Rectal smooth muscle tissue (tissue), 1 donor: ENCODE measurements around the gene TNP2.

Experiments
- H3K27ac ChIP-seq: one replicate; pipeline ENCODE4 v1.7.0; 2013; ENCODE audit warnings: low read depth, low read length, inconsistent platforms
- H3K27me3 ChIP-seq: one replicate; pipeline ENCODE4 v1.7.0; 2013; ENCODE audit warnings: low read length; ENCODE audit not compliant: control insufficient read depth, insufficient read depth
- H3K36me3 ChIP-seq: one replicate; pipeline ENCODE4 v1.7.0; 2013; ENCODE audit warnings: low read length; ENCODE audit not compliant: control insufficient read depth, insufficient read depth
- H3K4me1 ChIP-seq: one replicate; pipeline ENCODE4 v1.7.0; 2013; ENCODE audit warnings: low read length; ENCODE audit not compliant: control insufficient read depth, insufficient read depth
- H3K4me3 ChIP-seq: one replicate; pipeline ENCODE4 v1.7.0; 2013; ENCODE audit warnings: low read length
- H3K9ac ChIP-seq: one replicate; pipeline ENCODE4 v1.7.0; 2013; ENCODE audit warnings: low read length

The TNP2 gene

GRCh38 chr16:11270602-11271162 is 1.6 kb upstream of the TNP2 start:
- no peaks in the 10 kb centered on the region for H3K36me3 ChIP-seq

GRCh38 chr16:11265124-11265523 is 4.0 kb downstream of the TNP2 start:
- no peak overlapping the region for H3K4me3 ChIP-seq
- no peaks in the 10 kb centered on the region for H3K4me1 ChIP-seq
- no peaks in the 10 kb centered on the region for H3K27me3 ChIP-seq
- H3K36me3 ChIP-seq, result no peaks in the 10 kb centered on the region
- H3K9ac ChIP-seq, result no peak overlapping the region
- H3K27ac ChIP-seq, result no peak overlapping the region

More at GRCh38 chr16:11270602-11271162, 1.6 kb upstream of the TNP2 start:
- no peak overlapping the region for H3K9ac ChIP-seq
- no peak overlapping the region for H3K4me3 ChIP-seq
- no peaks in the 10 kb centered on the region for H3K4me1 ChIP-seq
- no peaks in the 10 kb centered on the region for H3K27me3 ChIP-seq
- no peak overlapping the region for H3K27ac ChIP-seq

GRCh38 chr16:11264155-11264832 is 4.8 kb downstream of the TNP2 start:
- Histone ChIP-seq H3K4me1 (no peaks in the 10 kb centered on the region), H3K4me3 (no peak overlapping the region), H3K27me3 (no peaks in the 10 kb centered on the region), H3K27ac (no peak overlapping the region), H3K9ac (no peak overlapping the region), H3K36me3 (no peaks in the 10 kb centered on the region)

DNA sequence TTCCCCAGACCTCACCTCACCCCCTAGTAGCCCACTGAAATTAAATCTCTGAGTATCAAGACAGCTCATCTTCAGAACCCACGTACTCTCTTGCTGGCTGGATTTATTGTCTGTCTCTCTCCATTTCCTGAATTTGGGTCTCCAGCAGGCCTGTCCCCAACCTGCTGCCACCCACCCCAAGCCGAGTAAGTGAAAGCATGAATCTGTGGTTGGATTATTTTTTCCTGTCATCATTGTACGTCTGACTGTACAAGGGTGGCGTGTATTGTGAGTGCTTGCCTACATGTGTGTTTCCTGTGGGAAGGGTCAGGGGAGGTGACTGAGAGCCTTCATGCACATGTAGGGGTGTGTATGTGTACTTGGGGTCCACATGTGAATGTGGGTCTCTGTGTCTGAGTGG is 5.4 kb downstream of the TNP2 start:
- H3K36me3 ChIP-seq, result no peaks in the 10 kb centered on the region
- no peak overlapping the region for H3K27ac ChIP-seq
- no peak overlapping the region for H3K9ac ChIP-seq
- H3K27me3 ChIP-seq, result no peaks in the 10 kb centered on the region
- no peak overlapping the region for H3K4me3 ChIP-seq
- H3K4me1 ChIP-seq, result no peaks in the 10 kb centered on the region

GRCh38 chr16:11262915-11263314 is 6.2 kb downstream of the TNP2 start:
- no peak overlapping the region for H3K4me3 ChIP-seq
- H3K27me3 ChIP-seq, result no peaks in the 10 kb centered on the region
- H3K4me1 ChIP-seq, result no peaks in the 10 kb centered on the region
- H3K27ac ChIP-seq, result no peak overlapping the region
- H3K9ac ChIP-seq, result no peak overlapping the region
- H3K36me3 ChIP-seq, result no peaks in the 10 kb centered on the region

DNA sequence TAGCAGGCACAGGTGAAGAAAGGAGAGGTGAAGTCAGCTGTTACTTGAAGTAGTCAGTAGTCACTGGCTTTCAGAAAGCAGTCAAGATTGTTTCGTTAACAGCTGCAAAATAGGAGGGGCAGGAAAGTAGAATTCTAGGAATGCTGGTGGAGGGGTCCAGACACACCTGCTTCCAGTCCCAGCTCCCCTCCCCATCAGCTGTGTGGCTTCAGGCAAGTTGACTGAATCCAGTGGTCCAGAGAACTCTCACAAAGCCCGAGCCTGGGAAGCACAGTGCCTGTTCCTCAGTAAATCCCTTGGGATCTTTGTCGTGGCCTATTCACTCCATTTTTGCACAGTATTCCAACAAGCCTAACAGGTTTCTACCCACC is 8.5 kb downstream of the TNP2 start:
- Histone ChIP-seq H3K36me3 (no peaks in the 10 kb centered on the region), H3K27me3 (no peaks in the 10 kb centered on the region), H3K4me1 (no peaks in the 10 kb centered on the region), H3K27ac (no peak overlapping the region), H3K9ac (no peak overlapping the region), H3K4me3 (no peak overlapping the region)

DNA sequence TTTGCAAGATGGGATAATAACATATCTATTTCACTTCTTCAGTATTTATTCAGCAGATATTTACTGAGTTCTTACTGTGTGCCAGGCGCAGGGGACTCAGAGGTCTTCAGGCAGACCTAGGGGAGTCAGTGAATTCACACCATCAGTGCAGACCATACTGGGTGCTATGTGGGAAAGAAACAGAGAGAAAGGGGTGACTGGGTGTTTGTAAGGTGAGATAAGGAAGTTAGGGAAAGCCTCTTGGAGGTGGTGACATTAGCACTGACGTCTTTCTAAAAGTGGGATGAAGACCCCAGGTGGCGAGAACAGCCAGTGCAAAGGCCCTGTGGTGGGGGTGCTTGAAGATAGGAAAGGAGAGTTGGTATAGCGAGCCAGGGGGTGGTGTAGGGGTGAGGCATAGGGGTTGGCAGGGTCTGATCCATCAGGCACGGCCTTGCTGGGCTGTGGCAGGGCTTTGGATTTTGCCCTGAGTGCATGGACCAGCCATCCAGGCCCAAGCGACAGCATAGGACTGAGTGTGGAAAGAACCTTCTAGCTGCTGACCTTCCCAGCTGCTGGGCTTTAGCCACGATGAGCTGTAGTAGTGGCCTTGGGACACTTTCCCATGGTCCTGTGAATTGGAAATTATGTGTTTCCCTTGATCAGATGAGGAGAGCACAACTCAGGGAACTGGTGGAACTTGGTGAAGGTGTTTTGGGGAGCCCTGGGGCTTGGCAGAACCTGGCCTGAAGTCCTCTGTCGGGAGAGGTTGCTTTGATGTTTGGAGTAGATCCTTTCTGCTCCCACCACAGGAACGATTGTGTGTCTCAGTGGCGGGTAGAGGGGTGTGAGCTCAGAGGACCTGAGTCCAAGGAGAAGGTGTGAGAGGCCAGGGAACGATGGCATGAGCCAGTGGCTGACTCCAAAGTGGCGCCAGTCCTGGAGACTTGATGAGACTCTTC is 9.2 kb downstream of the TNP2 start:
- H3K27me3 ChIP-seq, result no peaks in the 10 kb centered on the region
- H3K4me1 ChIP-seq, result no peaks in the 10 kb centered on the region
- H3K9ac ChIP-seq, result no peak overlapping the region
- H3K27ac ChIP-seq, result no peak overlapping the region
- H3K36me3 ChIP-seq, result no peaks in the 10 kb centered on the region
- H3K4me3 ChIP-seq, result no peak overlapping the region

DNA sequence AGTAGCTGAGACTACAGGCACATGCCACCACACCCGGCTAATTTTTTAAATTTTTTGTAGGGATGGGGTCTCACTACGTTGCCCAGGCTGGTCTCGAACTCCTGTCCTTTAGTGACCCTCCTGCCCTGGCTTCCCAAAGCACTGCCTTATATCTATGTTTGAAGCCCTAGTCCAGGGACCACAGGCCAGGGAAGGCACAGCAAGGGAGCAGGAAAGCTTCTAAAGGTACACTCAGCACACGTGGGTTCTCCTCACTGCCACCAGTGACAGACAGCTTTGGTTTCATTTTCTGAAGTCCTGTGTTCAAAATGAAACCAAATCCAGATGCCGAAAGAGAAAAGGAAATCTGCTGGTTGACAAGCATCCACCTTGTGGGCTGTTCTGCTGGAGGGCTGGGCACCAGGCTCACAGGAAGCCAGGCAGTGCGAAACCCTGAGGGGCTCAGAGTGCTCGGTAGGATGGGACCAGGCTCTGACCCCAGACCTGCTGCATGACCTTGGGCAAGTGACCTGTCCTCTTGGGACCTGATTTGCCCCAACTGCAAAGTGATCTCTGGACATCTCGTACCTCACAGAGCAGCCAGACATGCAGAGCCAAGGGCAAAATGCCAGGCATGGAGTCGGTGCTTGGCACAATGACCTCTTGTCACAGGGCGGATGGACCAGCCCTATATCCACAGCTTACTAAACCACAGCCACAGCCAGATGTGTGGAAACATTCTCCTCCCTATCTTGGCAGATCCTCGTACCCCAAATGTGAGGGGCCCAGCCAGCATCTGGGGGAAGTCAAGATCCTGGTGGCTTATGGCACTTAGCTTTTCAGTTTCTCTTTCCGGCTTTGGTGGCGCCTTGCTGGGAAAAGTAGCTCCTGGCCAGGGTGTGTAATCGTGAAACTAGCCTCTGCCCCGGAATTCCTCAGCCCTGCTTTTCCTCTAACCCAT is 10.3 kb downstream of the TNP2 start:
- H3K4me1 ChIP-seq, result no peaks in the 10 kb centered on the region
- no peak overlapping the region for H3K27ac ChIP-seq
- H3K27me3 ChIP-seq, result no peaks in the 10 kb centered on the region
- no peaks in the 10 kb centered on the region for H3K36me3 ChIP-seq
- H3K4me3 ChIP-seq, result peak overlapping the region; percentile 29
- no peak overlapping the region for H3K9ac ChIP-seq

GRCh38 chr16:11257131-11257938 is 11.8 kb downstream of the TNP2 start:
- Histone ChIP-seq H3K4me1 (no peaks in the 10 kb centered on the region), H3K27ac (peak overlapping the region; percentile 98), H3K4me3 (peak overlapping the region; percentile 83), H3K27me3 (no peaks in the 10 kb centered on the region), H3K36me3 (no peaks in the 10 kb centered on the region), H3K9ac (no peak overlapping the region)

- Histone ChIP-seq H3K27me3 (no peaks in the 10 kb centered on the region), H3K4me3 (peak overlapping the region; percentile 83), H3K27ac (peak overlapping the region; percentile 98), H3K36me3 (no peaks in the 10 kb centered on the region), H3K4me1 (no peaks in the 10 kb centered on the region), H3K9ac (peak overlapping the region; percentile 95)
Observed at GRCh38 chr16:11256661-11257130, 12.4 kb downstream of the TNP2 start.
